ENCODE measurements around the gene PHF21A. TPM values are rescaled to one million over a fixed set of nuclear protein-coding genes. Genes with fewer than 3 reads are reported as not detected.
A peak's percentile ranks its signal among the peaks of the same experiment; 100 is the strongest.

Gene PHF21A
- total and polyA plus RNA-seq, 2 of the 13 experiments (the other 11 are each of a cell fraction or from before 2014, with no cell fraction given): 4.1 to 34.6 TPM

GRCh38 chr11:45917623-45918330 is 203.5 kb downstream of the PHF21A start, which contains the start of gene PEX16 (continued):
- TF ChIP-seq RERE (CRISPR knock-in tag; IDR thresholded peaks at IDR 0.05; ENCODE audit: low read depth) (no peak), ZNF510 (CRISPR knock-in tag; IDR thresholded peaks at IDR 0.05; ENCODE audit: low read depth) (peak; percentile 86), ZMAT5 (CRISPR knock-in tag; IDR thresholded peaks at IDR 0.05; ENCODE audit: borderline replicate concordance, low read depth) (no peak), NR1H2 (CRISPR knock-in tag; IDR thresholded peaks at IDR 0.05; ENCODE audit: borderline replicate concordance, low read depth) (no peak), ZNF44 (CRISPR knock-in tag; IDR thresholded peaks at IDR 0.05) (0 out of 2 replicates have a peak, but pooled peaks have one; percentile 30), ZBTB42 (CRISPR knock-in tag; IDR thresholded peaks at IDR 0.05) (0 out of 2 replicates have a peak, but pooled peaks have one; percentile 28), CHD4 (IDR thresholded peaks at IDR 0.05; ENCODE audit: borderline replicate concordance, low read length) (no peak), ZNF572 (CRISPR knock-in tag; IDR thresholded peaks at IDR 0.05) (peak; percentile 100), YEATS4 (CRISPR knock-in tag; IDR thresholded peaks at IDR 0.05; ENCODE audit: borderline replicate concordance) (no peak; the same call in 1 of the 2 replicates), MATR3 (CRISPR knock-in tag; IDR thresholded peaks at IDR 0.05) (no peak; the same call in 1 of the 2 replicates), CEBPG (CRISPR knock-in tag; IDR thresholded peaks at IDR 0.05) (peak; percentile 99), ZNF513 (CRISPR knock-in tag; conservative IDR thresholded peaks at IDR 0.05) (no peak), ZNF17 (CRISPR knock-in tag; IDR thresholded peaks at IDR 0.05) (no peak), U2AF2 (IDR thresholded peaks at IDR 0.05; ENCODE audit: low read depth, low read length) (no peak), ZSCAN20 (CRISPR knock-in tag; IDR thresholded peaks at IDR 0.05; ENCODE audit: borderline replicate concordance) (no peak), KLF12 (CRISPR knock-in tag; IDR thresholded peaks at IDR 0.05; ENCODE audit: borderline replicate concordance) (no peak; the same call in 1 of the 2 replicates), RNF2 (conservative IDR thresholded peaks at IDR 0.05; ENCODE audit: low read depth) (no peak), ZNF280B (CRISPR knock-in tag; IDR thresholded peaks at IDR 0.05; ENCODE audit: borderline replicate concordance) (no peak; the same call in none of the 2 replicates), KDM6A (CRISPR knock-in tag; IDR thresholded peaks at IDR 0.05; ENCODE audit: low read depth) (no peak), ESRRA (CRISPR knock-in tag; IDR thresholded peaks at IDR 0.05; ENCODE audit: low read depth) (no peak), ZNF605 (CRISPR knock-in tag; IDR thresholded peaks at IDR 0.05) (peak; percentile 41; the same call in 1 of the 2 replicates), ZNF563 (CRISPR knock-in tag; IDR thresholded peaks at IDR 0.05) (no peak)
